MM.1S (cell line): Measurements from ENCODE around the gene PARP12.

Experiments
- CTCF ChIP-seq: fragments of 300-600 bp; sonication (generic); IDR thresholded peaks from 2 replicates; pipeline ENCODE4 v1.5.1; 2016; ENCODE audit warnings: antibody characterized with exemption, low read length, mixed read lengths
- EZH2 ChIP-seq: fragments of 300-600 bp; sonication (generic); optimal IDR thresholded peaks from 2 replicates; pipeline ENCODE3; 2017; ENCODE audit warnings: low read depth, mild to moderate bottlenecking, antibody characterized with exemption, low read length, mixed read lengths

DNA sequence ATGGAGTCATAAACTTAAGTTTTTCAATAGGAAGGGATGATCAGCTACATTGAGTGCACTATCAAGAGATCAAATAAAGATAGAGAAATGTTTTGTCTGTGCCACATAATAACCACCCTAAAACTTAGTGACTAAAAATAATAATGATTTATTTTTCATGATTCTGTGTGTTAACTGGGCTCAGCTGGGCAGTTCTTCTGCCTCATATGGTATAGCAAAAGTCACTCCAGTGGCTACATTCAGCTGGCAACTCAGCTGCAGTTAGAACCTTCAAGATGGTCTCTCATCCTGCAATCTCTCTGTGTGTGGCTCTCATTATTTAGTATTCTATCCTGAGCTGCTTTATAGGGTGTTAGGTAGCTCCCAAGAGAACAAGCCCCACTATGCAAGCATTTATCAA, 7.8 kb upstream of the PARP12 start:
- TF ChIP-seq CTCF (no peak), EZH2 (no peak)
